ENCODE measurements around the gene CELF4. TPM values are rescaled to one million over a fixed set of nuclear protein-coding genes. Genes with fewer than 3 reads are reported as not detected.
A peak's percentile ranks its signal among the peaks of the same experiment; 100 is the strongest.

The CELF4 gene
- total and polyA plus RNA-seq, 2 of the 4 experiments (the other 2 are of a cell fraction): not detected

DNA sequence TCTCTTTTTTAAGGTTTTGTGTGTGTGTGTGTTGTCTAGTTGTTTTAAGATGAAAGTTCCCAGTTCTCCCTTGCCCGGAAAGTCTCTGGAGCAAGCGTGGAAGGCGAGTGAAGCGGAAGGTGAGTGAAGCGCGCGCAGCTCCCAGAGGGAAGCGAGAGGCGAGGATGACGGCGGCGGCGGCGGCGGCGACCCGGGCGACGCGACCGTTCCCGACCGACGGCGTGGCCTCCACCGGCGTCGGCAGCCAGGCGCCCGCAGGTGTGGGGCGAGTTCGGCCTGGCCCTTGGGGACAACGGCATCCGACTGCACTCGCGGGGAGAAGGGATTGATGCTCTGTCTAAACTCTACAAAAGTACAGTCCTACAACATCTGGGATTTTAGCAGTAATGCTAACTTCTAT is 321.9 kb downstream of the CELF4 start:
- TF ChIP-seq BHLHE40 (IDR thresholded peaks at IDR 0.05; ENCODE audit: low read depth, low read length): no peak
- TF ChIP-seq, protein P1, sequence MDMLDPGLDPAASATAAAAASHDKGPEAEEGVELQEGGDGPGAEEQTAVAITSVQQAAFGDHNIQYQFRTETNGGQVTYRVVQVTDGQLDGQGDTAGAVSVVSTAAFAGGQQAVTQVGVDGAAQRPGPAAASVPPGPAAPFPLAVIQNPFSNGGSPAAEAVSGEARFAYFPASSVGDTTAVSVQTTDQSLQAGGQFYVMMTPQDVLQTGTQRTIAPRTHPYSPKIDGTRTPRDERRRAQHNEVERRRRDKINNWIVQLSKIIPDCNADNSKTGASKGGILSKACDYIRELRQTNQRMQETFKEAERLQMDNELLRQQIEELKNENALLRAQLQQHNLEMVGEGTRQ (IDR thresholded peaks at IDR 0.05; ENCODE audit: low read depth, low read length): no peak
- TF ChIP-seq RAD21 (IDR thresholded peaks at IDR 0.05; ENCODE audit: low read length): no peak
- TF ChIP-seq, protein P2, sequence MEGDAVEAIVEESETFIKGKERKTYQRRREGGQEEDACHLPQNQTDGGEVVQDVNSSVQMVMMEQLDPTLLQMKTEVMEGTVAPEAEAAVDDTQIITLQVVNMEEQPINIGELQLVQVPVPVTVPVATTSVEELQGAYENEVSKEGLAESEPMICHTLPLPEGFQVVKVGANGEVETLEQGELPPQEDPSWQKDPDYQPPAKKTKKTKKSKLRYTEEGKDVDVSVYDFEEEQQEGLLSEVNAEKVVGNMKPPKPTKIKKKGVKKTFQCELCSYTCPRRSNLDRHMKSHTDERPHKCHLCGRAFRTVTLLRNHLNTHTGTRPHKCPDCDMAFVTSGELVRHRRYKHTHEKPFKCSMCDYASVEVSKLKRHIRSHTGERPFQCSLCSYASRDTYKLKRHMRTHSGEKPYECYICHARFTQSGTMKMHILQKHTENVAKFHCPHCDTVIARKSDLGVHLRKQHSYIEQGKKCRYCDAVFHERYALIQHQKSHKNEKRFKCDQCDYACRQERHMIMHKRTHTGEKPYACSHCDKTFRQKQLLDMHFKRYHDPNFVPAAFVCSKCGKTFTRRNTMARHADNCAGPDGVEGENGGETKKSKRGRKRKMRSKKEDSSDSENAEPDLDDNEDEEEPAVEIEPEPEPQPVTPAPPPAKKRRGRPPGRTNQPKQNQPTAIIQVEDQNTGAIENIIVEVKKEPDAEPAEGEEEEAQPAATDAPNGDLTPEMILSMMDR (conservative IDR thresholded peaks at IDR 0.05; ENCODE audit: low read depth, low read length): no peak
- no peak for TF ChIP-seq MAZ (IDR thresholded peaks at IDR 0.05; ENCODE audit: borderline replicate concordance, low read depth, low read length)
- TF ChIP-seq CEBPB (IDR thresholded peaks at IDR 0.05; ENCODE audit: low read depth, low read length): no peak
- no peak for TF ChIP-seq MXI1 (IDR thresholded peaks at IDR 0.05; ENCODE audit: borderline replicate concordance, low read depth, low read length)
- TF ChIP-seq SMC3 (IDR thresholded peaks at IDR 0.05; ENCODE audit: low read depth, low read length): no peak
- no peak for TF ChIP-seq NFE2L2 (IDR thresholded peaks at IDR 0.05; ENCODE audit: low read depth, low read length)
- TF ChIP-seq MAFK (IDR thresholded peaks at IDR 0.05; ENCODE audit: low read depth, low read length): no peak
- TF ChIP-seq, protein P3, sequence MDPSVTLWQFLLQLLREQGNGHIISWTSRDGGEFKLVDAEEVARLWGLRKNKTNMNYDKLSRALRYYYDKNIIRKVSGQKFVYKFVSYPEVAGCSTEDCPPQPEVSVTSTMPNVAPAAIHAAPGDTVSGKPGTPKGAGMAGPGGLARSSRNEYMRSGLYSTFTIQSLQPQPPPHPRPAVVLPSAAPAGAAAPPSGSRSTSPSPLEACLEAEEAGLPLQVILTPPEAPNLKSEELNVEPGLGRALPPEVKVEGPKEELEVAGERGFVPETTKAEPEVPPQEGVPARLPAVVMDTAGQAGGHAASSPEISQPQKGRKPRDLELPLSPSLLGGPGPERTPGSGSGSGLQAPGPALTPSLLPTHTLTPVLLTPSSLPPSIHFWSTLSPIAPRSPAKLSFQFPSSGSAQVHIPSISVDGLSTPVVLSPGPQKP (IDR thresholded peaks at IDR 0.05; ENCODE audit: borderline replicate concordance, low read depth, low read length): no peak
- no peak for TF ChIP-seq FOS (IDR thresholded peaks at IDR 0.05; ENCODE audit: low read depth, low read length)
- TF ChIP-seq CHD1 (IDR thresholded peaks at IDR 0.05; ENCODE audit: low read depth, low read length): no peak
- no peak for TF ChIP-seq RCOR1 (IDR thresholded peaks at IDR 0.05; ENCODE audit: insufficient replicate concordance, low read length)
- no peak for TF ChIP-seq POLR2A (IDR thresholded peaks at IDR 0.05; ENCODE audit: low read depth, low read length)
- TF ChIP-seq RFX5 (IDR thresholded peaks at IDR 0.05; ENCODE audit: low read depth, low read length): no peak
- Histone ChIP-seq H3K56ac (ENCODE audit: extremely low read depth, insufficient read depth, low read length) (no peak overlapping the region), H3K18ac (ENCODE audit: low read depth, low read length) (no peak overlapping the region), H3K4me3 (ENCODE audit: insufficient read depth, low read depth, low read length) (no peak overlapping the region), H3K79me1 (ENCODE audit: low read depth in 1 of 2, low read length in 2 of 2) (no peaks in the 10 kb centered on the region), H3K9me1 (ENCODE audit: insufficient read depth, low read length) (no peaks in the 10 kb centered on the region), H3K9me3 (ENCODE audit: control insufficient read depth, insufficient read depth, low read length) (no peaks in the 10 kb centered on the region), H3K4me2 (ENCODE audit: low read depth, low read length) (no peak overlapping the region), H3K23ac (ENCODE audit: low read depth, low read length) (no peak overlapping the region), H3K14ac (replicated peaks; ENCODE audit: low read depth, low read length) (no peak overlapping the region), H3K36me3 (ENCODE audit: control insufficient read depth, insufficient read depth, low read length) (no peaks in the 10 kb centered on the region), H3K4ac (ENCODE audit: low read depth, low read length) (no peak overlapping the region), H2AK9ac (replicated peaks; ENCODE audit: low read depth, low read length, poor library complexity) (no peak overlapping the region), H4K91ac (ENCODE audit: insufficient read depth, low read depth, low read length) (no peak overlapping the region), H3K27me3 (ENCODE audit: control insufficient read depth, insufficient read depth, low read length) (peaks cover 26% of the 10 kb centered on the region), H2AFZ (replicated peaks; ENCODE audit: low read length, poor library complexity) (peak overlapping the region; percentile 77), H2BK20ac (ENCODE audit: low read depth, low read length) (no peak overlapping the region), H4K20me1 (ENCODE audit: insufficient read depth, low read length) (no peaks in the 10 kb centered on the region), H3K27ac (ENCODE audit: insufficient read depth, low read length) (no peak overlapping the region), H4K8ac (ENCODE audit: low read depth in 2 of 2, low read length in 2 of 2) (no peak overlapping the region), H3K4me1 (ENCODE audit: control insufficient read depth, insufficient read depth, low read length) (no peaks in the 10 kb centered on the region), H4K5ac (ENCODE audit: low read depth, low read length) (no peak overlapping the region), H2AK5ac (ENCODE audit: low read depth, low read length) (no peak overlapping the region), H3K9ac (ENCODE audit: low read depth, low read length) (no peak overlapping the region), H2BK5ac (ENCODE audit: low read depth, low read length, poor library complexity, severe bottlenecking) (no peak overlapping the region), H2BK15ac (ENCODE audit: low read depth, low read length) (no peak overlapping the region), H2BK120ac (ENCODE audit: low read depth, low read length) (no peak overlapping the region)
- POLR2A ChIA-PET (ENCODE audit: unreplicated experiment): interaction anchor here (0.8 kb wide), 1 partner anchor 461 kb away, joined by 17 read pairs; no protein-coding TSS in a partner anchor
- CTCF ChIA-PET: no interaction called here
- dilution Hi-C loops (cut with HindIII; ENCODE audit: low sequenced_read_pairs, unreplicated experiment) (no loop called here), intact Hi-C loops (cut with micrococcal nuclease) (no loop called here), in situ Hi-C loops (cut with MboI; ENCODE audit: low sequenced_read_pairs) (no loop called here)
- WGBS, 2 experiments (ENCODE audit: extremely low coverage in 2 of 2, insufficient read length in 1 of 2): no CpG with 5 or more reads among the region's 36 CpGs
- no TSS peak for BruUV-seq (replicated peaks)
- no peak for ATAC-seq (ENCODE audit: low read depth)
- DNase-seq: no peak
